Skin of body (tissue), 2 donors: ENCODE measurements around the gene CLEC4D. TPM values are rescaled to one million over a fixed set of nuclear protein-coding genes. Genes with fewer than 3 reads are reported as not detected.
"Not testable (repeated sequence)": the region's sequence is repeated elsewhere in the genome, so short reads cannot be mapped to it uniquely, and the experiment has no call there.

Experiments
- DNase-seq: peaks from one replicate; lab custom pipeline; 2025; lab: John Stamatoyannopoulos, UW
- total RNA-seq: library from RNA; depleted of rRNA; stranded (reverse); fragments of >200 nt; gene quantifications from one replicate; pipeline ENCODE4 v1.2.3, GENCODE V29; 2014

The CLEC4D gene
- total RNA-seq, 1 donor from 2014 or later: 0.99 TPM

DNA sequence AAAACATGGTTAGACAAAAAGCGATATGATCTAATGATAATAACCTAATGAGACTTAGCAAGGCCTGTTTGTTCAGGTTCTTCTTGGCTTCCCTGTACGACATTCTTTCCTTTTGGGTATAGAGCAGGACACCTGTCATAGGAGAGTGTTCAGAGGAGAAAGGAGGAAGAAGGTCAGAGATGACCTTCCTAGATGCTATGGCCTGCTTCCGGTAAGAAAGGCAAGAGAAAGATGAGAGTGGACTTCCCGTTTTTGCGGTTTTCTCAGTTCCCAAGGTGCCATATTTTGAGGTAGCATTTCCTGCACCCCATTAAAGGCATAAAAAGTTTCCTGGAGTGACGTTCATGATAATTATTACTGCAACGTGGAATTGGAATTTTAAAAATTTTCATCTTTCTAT lies 18.7 kb downstream of the CLEC4D start:
- DNase-seq: no peak

DNA sequence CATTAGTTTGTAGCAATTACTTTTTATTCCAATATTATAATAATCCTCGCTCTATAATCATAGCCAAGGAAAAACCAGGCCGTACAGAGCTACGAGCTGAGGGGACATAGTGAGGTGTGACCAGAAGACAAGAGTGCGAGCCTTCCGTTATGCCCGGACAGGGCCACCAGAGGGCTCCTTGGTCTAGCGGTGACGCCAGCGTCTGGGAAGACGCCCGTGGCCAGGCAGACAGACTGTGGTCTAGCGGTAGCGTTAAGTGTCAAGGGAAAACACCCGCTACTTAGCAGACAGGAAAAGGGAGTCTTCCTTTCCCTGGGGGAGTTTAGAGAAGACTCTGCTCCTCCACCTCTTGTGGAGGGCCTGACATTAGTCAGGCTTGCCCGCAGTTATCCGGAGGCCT lies 24.5 kb downstream of the CLEC4D start:
- not testable (repeated sequence) for DNase-seq

DNA sequence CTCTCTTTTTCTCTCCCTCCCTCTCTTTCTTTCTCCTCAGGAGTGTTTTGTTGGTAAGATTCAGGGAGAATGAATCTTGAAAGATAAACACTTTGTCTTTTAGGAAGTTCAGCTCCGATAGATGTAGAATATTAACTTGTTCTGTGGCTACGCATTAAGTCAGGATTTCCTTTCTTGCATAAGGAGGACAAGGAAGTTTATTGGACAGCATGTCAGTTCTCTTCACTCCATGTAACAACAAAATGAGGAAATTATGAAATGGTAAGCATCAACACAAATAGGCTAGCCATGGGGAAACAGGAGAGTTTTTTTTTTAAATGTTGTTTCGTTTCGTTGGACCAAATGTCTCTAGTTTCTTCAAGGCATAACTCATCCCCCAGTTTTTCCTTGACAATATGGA lies 27.5 kb downstream of the CLEC4D start, which contains the start of gene CLEC4E:
Gene CLEC4E, minus strand, starts transcription at position 75 of the 400 bp plus-strand sequence. CDS start 108 bp downstream, outside the sequence.
- DNase-seq: not testable (repeated sequence)

DNA sequence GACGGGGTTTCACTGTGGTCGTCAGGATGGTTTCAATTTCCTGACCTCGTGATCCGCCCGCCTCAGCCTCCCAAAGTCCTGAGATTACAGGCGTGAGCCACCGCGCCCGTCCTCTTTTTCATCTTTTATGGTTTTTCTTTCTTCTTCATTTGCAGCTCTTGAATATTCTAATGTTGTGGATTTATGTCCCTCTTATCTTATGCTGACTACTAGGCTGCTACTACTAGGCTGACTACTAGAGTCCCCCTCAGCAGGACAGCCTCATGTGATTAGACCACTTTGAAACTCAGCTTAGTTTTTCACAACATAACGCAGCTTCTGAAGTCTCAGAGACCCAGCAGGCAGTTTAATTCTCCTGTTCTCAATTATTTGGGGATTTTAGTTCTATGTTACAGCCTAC lies 28.3 kb downstream of the CLEC4D start:
- no peak for DNase-seq

DNA sequence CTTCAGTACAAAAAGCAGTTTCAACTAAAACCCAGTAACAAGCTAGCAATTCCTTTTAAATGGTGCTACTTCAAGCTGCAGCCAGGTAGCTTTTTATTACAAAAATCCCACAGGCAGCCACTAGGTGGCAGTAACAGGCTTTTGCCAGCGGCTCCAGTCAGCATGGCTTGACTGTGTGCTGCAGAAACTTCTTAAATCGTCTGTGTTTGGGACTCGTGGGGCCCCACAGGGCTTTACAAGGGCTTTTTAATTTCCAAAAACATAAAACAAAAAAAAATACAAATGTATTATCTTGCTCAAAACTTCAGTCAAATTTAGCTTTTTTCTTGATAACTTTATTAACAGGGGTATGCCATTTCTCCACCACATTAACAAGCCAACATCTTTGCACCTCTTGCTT lies 31.0 kb downstream of the CLEC4D start:
- peak; percentile 2 for DNase-seq

DNA sequence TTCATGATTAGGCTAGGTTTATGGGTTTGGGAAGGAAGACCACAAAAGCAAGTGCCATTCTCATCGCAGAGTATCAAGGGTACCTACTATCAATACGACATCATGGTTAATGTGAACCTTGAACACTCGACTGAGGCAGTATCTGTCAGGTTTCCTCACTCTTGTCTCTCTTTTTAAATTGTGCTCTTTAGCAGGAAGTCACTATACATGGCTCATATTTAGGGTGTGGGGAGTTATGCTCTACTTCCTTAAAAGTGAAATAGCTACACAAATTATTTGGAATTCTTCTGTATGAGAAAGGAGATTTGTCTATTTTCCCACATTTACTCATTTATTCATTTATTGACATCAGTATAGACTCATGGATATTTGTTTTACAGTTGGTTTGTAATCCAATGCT lies 33.3 kb downstream of the CLEC4D start:
- no peak for DNase-seq

DNA sequence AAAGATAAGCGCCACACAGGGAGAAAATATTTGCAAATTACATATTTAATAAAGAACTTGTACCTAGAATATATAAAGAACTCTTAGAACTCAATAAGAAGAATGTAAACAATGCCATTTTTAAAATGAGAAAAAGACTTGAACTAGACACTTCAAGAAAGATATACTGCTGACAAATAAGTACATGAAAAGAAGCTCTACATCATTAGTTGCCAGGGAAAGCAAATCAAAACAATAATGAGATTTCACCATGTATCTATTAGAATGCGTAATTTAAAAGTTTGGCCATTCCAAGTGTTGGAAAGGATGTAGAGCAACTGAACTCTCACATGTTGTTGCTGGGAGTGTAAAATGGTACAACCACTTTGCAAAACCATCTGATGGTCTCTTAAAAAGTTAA lies 34.3 kb downstream of the CLEC4D start:
- no peak for DNase-seq

DNA sequence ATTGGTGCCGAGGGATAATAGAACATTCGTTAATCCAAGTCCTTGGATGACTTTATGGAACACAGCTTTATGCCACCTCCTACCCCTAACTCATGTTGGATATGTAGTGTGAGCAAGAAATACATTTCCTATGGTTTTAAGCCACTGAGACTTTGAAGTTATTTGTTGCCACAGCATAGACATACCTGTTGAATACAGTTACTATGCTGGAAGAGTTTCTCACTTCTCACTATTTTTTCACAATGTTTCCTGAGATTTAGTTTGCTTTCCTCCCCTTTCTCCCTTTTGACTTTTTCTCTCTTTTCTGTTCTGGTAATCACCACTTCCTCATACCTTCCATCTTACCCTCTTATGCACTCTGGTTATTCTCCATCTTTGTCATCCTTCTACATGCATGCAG lies 34.9 kb downstream of the CLEC4D start:
- no peak for DNase-seq

DNA sequence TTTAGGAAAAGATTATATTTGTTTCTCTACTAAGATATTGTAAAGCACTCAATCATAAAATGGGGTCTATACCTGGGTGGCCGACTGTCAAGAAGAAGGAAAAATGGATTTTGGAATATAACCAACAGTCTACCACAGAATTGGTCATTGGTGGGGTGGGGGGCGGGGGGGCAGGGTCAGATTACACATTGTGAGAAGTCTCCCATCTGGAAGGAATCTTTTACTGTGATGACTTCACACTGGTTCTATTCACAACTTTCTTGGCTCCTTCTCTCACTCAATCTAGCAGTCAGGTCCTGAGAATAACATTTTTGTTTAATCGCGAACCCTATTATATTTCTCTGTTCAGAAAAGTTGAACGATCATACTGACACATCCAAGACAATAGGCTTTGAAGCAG lies 36.1 kb downstream of the CLEC4D start:
- DNase-seq: no peak

DNA sequence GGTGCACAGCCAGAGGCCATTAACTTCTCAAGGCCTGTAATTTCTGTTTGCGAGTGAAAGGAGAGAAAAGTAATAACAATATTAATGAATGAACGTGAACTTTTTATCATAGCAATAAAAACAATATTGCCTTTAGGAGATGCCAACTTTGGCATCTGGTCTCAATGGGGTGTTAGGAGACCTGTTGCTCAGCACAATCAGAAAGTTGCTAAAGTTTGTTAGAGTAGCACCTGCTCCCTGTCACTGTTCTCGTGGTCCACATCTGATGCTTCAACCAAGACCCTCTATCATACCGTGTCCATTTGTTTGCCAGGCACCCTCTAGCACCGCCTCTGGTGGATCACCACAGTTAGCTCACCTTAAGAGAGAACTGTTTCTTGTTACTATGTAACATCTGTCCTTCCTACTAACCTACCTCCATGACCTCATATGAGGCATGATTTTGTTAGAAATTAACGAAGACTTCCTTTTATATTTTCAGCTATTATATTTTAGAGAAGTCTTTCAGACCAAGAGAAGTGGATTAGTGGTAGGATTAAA lies 39.9 kb downstream of the CLEC4D start:
- DNase-seq: no peak

DNA sequence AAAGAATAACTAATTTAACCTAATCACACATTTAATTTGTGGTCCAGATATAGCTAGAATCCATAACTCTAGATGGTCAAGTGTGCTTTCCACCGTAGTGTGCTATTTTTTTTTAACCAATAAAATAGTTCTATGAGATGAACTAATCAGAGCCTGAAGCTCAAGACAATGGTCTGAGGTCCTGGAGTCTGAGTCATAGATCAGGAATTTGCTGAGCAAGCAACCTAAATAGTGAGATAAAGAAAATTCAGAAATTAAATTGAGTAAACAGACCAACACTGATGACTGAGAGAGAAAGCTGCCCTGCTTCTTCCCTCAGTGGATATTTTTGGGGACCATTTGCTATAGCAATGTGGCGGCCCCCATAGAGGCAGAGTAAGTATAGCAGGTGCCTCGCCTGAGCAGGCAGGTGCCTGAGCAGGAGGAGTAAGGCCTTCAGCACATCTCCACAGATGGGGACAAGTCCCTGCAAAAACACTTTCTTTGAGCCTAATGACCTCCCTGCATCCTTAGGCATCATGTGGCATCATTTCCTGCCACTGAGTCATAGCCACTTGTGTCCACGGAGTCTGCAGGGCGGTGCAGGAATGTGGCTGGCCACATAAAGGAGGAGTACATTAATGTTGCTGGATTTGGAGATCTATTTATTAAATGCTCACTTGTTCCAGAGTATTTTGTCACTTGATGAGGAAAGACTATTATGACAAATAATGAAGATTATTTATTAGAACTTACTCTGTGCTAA lies 41.3 kb downstream of the CLEC4D start:
- no peak for DNase-seq

DNA sequence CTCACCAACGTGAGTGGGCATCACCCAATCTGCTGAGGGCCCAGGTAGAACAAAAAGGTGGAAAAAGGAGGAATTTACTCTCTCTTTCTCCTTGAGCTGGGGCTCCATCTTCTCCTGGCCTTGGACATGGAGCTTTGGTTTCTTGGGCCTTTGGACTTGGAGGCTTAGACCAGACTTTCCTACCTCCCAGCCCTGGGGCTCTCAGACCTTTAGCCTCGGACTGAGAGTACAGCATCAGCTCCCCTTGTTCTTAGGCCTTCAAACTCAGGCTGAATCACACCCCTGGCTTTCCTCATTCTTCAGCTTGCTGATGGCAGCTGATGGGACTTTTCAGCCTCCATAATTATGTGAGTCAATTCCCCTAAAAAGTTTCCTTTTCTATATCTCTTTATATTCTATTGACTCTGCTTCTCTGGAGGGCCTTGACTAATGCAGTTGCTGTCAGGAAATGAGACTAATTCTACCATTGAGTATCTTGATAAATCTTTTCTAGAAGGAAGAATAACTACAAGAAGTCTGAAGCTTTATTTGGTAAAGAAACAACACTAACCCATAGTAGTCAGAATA lies 43.3 kb downstream of the CLEC4D start:
- no peak for DNase-seq

DNA sequence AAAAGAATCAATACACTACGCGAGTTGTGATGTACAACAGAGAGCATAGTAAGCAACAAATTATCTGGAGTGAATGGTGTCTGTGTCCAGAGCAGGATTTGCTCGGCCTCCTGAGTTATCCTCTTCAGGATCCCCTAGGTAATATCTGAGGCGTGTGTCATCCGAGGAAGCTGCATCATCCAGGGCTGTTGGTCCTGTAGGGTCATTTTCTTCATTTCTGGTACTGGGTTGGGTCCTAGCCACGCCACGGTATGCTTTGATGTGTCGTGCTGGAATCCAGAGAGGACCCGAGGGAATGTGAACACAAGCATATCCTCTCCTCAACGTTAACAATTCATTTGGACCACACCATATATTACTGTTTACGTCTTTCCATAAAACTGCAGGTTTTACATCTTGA lies 46.4 kb downstream of the CLEC4D start:
- DNase-seq: no peak

DNA sequence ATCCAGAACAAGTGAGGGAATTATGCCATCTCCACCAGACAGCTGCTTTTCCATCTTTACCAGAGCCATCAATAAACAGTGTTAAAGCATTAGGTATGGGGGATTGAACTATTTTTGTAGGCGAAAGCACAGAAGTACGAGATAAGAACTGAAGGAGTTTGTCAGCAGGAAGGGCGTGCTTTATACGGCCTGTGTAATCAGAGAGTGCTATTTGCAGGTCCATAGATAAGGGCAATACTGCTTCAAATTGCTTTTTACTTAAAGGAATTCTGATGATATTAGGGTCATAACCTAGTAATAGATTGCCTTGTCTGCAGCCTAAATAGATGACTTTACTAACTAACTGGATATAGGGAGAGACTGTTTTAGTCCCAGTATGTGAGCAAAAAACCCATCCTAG lies 47.7 kb downstream of the CLEC4D start:
- DNase-seq: no peak

DNA sequence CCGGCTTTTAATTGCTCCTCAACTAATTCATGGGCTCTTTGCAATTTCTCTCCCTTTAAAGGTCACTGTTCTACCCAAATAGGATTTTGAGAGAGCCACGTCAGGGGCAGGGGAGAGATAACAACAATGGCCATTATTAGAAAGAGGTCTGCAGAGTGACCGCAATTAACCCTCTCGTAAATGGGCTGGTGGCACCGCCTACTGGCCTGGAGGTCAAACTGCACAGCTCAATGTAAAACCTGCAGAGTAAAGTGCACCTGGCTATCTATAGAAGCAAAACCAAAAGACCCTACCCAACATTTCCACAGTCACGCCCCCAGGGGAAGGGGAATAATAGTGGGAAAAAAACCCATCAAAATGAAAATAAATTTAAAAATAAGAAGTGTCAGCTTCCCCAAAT lies 49.0 kb downstream of the CLEC4D start:
- no peak for DNase-seq

DNA sequence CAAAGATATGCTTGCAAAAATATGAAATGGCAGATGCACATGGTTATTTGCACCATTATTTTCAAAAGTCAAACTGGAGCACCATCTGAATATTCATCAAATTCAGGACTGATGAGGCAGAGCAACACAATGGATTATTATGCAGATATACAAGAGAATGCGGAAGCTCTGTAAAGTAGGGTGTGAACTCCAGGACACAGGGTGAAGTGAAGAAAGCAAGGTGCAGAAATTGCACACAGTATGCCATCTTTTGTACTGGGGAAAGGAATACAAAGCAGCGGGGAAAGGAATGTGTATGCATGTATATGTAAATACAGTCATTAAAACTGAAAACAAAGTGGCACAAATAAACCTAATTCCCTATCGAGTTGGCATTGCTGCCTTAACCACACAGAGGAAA lies 50.1 kb downstream of the CLEC4D start:
- no peak for DNase-seq

DNA sequence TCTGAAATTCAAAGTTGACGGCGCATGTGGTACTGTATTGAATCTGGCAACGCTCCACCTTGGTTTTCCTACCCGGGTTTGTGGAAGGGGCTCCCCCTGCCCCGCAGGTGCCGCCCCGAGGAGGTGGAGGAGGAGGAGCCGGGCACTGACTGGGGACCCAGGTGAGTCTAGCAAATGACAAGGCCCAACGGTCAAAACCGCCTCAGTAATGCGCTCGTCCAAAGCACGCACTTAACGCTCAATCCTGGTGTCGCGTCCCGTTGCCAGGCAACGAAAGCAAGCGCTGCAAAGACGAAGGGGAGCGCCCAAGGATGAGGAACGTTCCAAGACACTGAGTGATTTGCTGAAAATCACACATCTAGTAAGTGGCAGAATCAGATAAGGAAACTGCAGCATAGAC lies 51.4 kb downstream of the CLEC4D start:
- no peak for DNase-seq

DNA sequence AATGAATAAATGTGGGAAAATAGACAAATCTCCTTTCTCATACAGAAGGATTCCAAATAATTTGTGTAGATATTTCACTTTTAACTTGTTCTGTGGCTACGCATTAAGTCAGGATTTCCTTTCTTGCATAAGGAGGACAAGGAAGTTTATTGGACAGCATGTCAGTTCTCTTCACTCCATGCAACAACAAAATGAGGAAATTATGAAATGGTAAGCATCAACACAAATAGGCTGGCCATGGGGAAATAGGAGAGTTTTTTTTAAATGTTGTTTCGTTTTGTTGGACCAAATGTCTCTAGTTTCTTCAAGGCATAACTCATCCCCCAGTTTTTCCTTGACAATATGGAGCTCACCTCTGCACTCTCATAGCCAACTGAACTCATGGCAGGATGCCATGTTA lies 52.7 kb downstream of the CLEC4D start:
- not testable (repeated sequence) for DNase-seq

DNA sequence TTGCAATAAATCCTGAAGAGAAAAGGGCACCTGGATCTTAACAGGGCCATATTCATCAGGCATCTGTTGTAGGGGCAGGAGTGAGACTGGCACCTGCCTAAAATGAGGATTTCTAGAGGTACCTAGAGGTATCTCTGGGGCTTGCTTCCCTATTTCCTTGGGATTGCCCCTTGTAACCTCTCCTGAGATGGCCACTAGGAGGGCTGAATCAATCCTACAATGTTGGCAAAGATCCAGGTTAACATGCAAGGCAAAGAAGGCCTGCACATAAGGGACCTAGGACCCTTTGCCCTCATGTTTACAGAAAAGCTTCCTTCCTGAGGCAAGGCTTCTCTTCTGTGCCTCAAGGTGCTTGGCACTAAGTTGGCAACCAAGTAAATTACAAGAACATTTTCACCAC lies 53.2 kb downstream of the CLEC4D start:
- no peak for DNase-seq
